ENCODE results near the gene FBXW8. TPM values are rescaled to one million over a fixed set of nuclear protein-coding genes. Genes with fewer than 3 reads are reported as not detected.

The FBXW8 gene
- total and polyA plus RNA-seq, 2 donors (not counting 1 experiment from before 2014, with no cell fraction given): 12.1 to 23.5 TPM

DNA sequence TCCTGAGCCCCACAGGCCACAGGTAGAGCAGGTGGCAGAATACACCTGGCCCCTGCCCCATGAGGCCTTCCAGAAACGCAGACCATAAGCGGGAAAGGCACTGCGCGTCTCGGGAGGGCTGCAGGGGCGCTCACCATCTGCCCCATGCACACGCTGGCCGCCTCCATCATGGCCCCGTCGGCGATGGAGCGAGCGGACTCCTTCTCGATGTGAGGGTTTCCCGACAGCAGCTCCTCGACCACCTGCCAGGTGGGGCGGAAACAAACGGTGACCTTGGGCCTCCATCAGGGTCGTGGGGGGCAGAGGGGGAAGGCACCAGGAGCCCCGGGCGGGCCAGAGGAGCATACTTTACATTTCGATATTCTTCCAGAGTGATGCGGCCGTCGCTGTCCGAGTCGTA, 135.7 kb downstream of the FBXW8 start:
- H4K20me1 ChIP-seq (ENCODE audit: control insufficient read depth, insufficient read depth, low read length, poor library complexity, severe bottlenecking): no peaks in the 10 kb centered on the region
- WGBS (ENCODE audit: insufficient coverage): 93% methylated on average over 17 of the region's 27 CpGs
- H2AFZ ChIP-seq (ENCODE audit: insufficient read depth, low read depth, low read length, poor library complexity, severe bottlenecking): no peak overlapping the region
- intact Hi-C loops (cut with micrococcal nuclease): no loop called here
- H3K4me3 ChIP-seq (ENCODE audit: control extremely low read depth in 1 of 5, extremely low read depth in 1 of 5, insufficient read depth in 1 of 5, low read depth in 2 of 5, low read length in 4 of 5): no peak overlapping the region
- peaks cover 0 to 3% of the 10 kb centered on the region in 2 experiments for H3K36me3 ChIP-seq (replicated peaks in 1 of 2; ENCODE audit: control extremely low read depth in 1 of 2, control insufficient read depth in 1 of 2, extremely low read depth in 1 of 2, insufficient read depth in 2 of 2, low read length in 1 of 2)
- H3K27ac ChIP-seq (ENCODE audit: low read length in 2 of 2): no peak overlapping the region
- CTCF ChIA-PET: no interaction called here
- no peak overlapping the region for H3K9ac ChIP-seq (ENCODE audit: low read length)
- Mint-ChIP-seq H3K27me3 (no peaks in the 10 kb centered on the region), H3K4me1 (peaks cover 1% of the 10 kb centered on the region), H3K4me3 (no peak overlapping the region), H3K9me3 (ENCODE audit: insufficient read depth) (no peaks in the 10 kb centered on the region), H3K27ac (no peak overlapping the region)
- no peak overlapping the region for H3K4me2 ChIP-seq (replicated peaks; ENCODE audit: low read depth, low read length, poor library complexity, severe bottlenecking)
- POLR2A ChIA-PET: no interaction called here
- no peaks in the 10 kb centered on the region for H3K79me2 ChIP-seq (ENCODE audit: control insufficient read depth, insufficient read depth, low read length)
- H3K4me1 ChIP-seq (ENCODE audit: control insufficient read depth in 2 of 2, insufficient read depth in 2 of 2, low read length in 2 of 2): peaks cover 6 to 9% of the 10 kb centered on the region in 2 donors
- TF ChIP-seq EZH2 (IDR thresholded peaks at IDR 0.05; ENCODE audit: borderline replicate concordance, insufficient read depth, low read depth, low read length, poor library complexity, severe bottlenecking) (no peak), CTCF (IDR thresholded peaks at IDR 0.05) (no peak)
- no peaks in the 10 kb centered on the region for H3K27me3 ChIP-seq (replicated peaks in 1 of 4; ENCODE audit: control extremely low read depth in 1 of 4, control insufficient read depth in 3 of 4, insufficient read depth in 4 of 4, low read length in 3 of 4)
- no peak for DNase-seq
- H3K9me3 ChIP-seq (ENCODE audit: control extremely low read depth in 1 of 3, control insufficient read depth in 2 of 3, insufficient read depth in 1 of 3, low read length in 2 of 3): peaks cover 0 to 5% (median 0%) of the 10 kb centered on the region in 3 donors
- no peak for ATAC-seq (ENCODE audit: low read depth)

GRCh38 chr12:117046861-117047530, 136.2 kb downstream of the FBXW8 start:
- Histone ChIP-seq H3K27ac (ENCODE audit: low read length in 2 of 2) (no peak overlapping the region), H3K79me2 (ENCODE audit: control insufficient read depth, insufficient read depth, low read length) (no peaks in the 10 kb centered on the region), H3K4me2 (replicated peaks; ENCODE audit: low read depth, low read length, poor library complexity, severe bottlenecking) (no peak overlapping the region), H3K4me1 (ENCODE audit: control insufficient read depth in 2 of 2, insufficient read depth in 2 of 2, low read length in 2 of 2) (peaks cover 6 to 14% of the 10 kb centered on the region in 2 donors), H3K27me3 (replicated peaks in 1 of 4; ENCODE audit: control extremely low read depth in 1 of 4, control insufficient read depth in 3 of 4, insufficient read depth in 4 of 4, low read length in 3 of 4) (no peaks in the 10 kb centered on the region), H4K20me1 (ENCODE audit: control insufficient read depth, insufficient read depth, low read length, poor library complexity, severe bottlenecking) (no peaks in the 10 kb centered on the region), H3K9me3 (ENCODE audit: control extremely low read depth in 1 of 3, control insufficient read depth in 2 of 3, insufficient read depth in 1 of 3, low read length in 2 of 3) (peaks cover 0 to 5% (median 0%) of the 10 kb centered on the region in 3 donors), H3K9ac (ENCODE audit: low read length) (no peak overlapping the region), H2AFZ (ENCODE audit: insufficient read depth, low read depth, low read length, poor library complexity, severe bottlenecking) (no peak overlapping the region), H3K4me3 (ENCODE audit: control extremely low read depth in 1 of 5, extremely low read depth in 1 of 5, insufficient read depth in 1 of 5, low read depth in 2 of 5, low read length in 4 of 5) (no peak overlapping the region), H3K36me3 (replicated peaks in 1 of 2; ENCODE audit: control extremely low read depth in 1 of 2, control insufficient read depth in 1 of 2, extremely low read depth in 1 of 2, insufficient read depth in 2 of 2, low read length in 1 of 2) (peaks cover 0 to 3% of the 10 kb centered on the region in 2 experiments)
- peaks cover 3% of the 10 kb centered on the region for H3K4me1 Mint-ChIP-seq
- WGBS (ENCODE audit: insufficient coverage): 95% methylated on average over 14 of the region's 20 CpGs
- CTCF ChIA-PET: no interaction called here
- H3K27ac Mint-ChIP-seq: no peak overlapping the region
- intact Hi-C loops (cut with micrococcal nuclease): no loop called here
- no peak overlapping the region for H3K4me3 Mint-ChIP-seq
- POLR2A ChIA-PET: no interaction called here
- H3K27me3 Mint-ChIP-seq: no peaks in the 10 kb centered on the region
- no peak for TF ChIP-seq EZH2 (IDR thresholded peaks at IDR 0.05; ENCODE audit: borderline replicate concordance, insufficient read depth, low read depth, low read length, poor library complexity, severe bottlenecking)
- no peak for TF ChIP-seq CTCF (IDR thresholded peaks at IDR 0.05)
- no peak for ATAC-seq (ENCODE audit: low read depth)
- DNase-seq: no peak
- no peaks in the 10 kb centered on the region for H3K9me3 Mint-ChIP-seq (ENCODE audit: insufficient read depth)
